AG04450 (cell line): ENCODE data around the gene RCN1. TPM values are rescaled to one million over a fixed set of nuclear protein-coding genes. Genes with fewer than 3 reads are reported as not detected.
"Not testable (repeated sequence)": the region's sequence is repeated elsewhere in the genome, so short reads cannot be mapped to it uniquely, and the experiment has no call there.

ENCODE experiments used
- CTCF ChIA-PET: fragments of 300-600, 350-600 bp; formaldehyde crosslinking; extraction: SDS; loops from one replicate; lab custom pipeline; 2022; ENCODE audit warnings: antibody characterized with exemption, inconsistent platforms; lab: Charles Lee
- POLR2A ChIA-PET: fragments of 350-600 bp; formaldehyde crosslinking; extraction: SDS; loops from one replicate; lab custom pipeline; 2021; ENCODE audit warnings: antibody characterized with exemption, inconsistent platforms; lab: Yijun Ruan, JAX
- DNase-seq: peaks from one replicate; pipeline ENCODE4 v3.0.0-alpha.2; 2011; ENCODE audit warnings: low read depth, low spot score
- H3K27ac ChIP-seq: one replicate; pipeline ENCODE4 v1.5.1; 2012; ENCODE audit warnings: low read depth, low read length, control low read depth
- H3K27me3 ChIP-seq: one replicate; pipeline ENCODE4 v1.6.0; 2012; ENCODE audit warnings: low read length; ENCODE audit not compliant: control insufficient read depth, insufficient read depth
- H3K4me3 ChIP-seq: 2 replicates; pipeline ENCODE4 v1.5.1; 2011; ENCODE audit warnings: mild to moderate bottlenecking, low read depth, low read length, control low read depth
- H3K9me3 ChIP-seq: 2 replicates; pipeline ENCODE4 v1.5.1; 2012; ENCODE audit warnings: low read length; ENCODE audit not compliant: control insufficient read depth, insufficient read depth
- CTCF ChIP-seq: IDR thresholded peaks from 2 replicates; pipeline ENCODE4 v1.5.1; 2011; ENCODE audit warnings: low read depth, low read length, control low read depth, inconsistent platforms
- polyA plus RNA-seq: library from polyadenylated mRNA; depleted of rRNA; stranded (reverse); fragments of >200 nt; gene quantifications from 2 replicates; pipeline ENCODE4 v1.2.3, GENCODE V29; 2011

RCN1 gene
- polyA plus RNA-seq, 1 experiment: 448 TPM

- TF ChIP-seq CTCF: no peak
- CTCF ChIA-PET: interaction anchor here (1.2 kb wide), 1 partner anchor 13 kb away, joined by 5 read pairs; no protein-coding TSS in a partner anchor
- no peaks in the 10 kb centered on the region for H3K9me3 ChIP-seq
- H3K27ac ChIP-seq: no peak overlapping the region
- H3K4me3 ChIP-seq: no peak overlapping the region
- POLR2A ChIA-PET: interaction anchor here (1.0 kb wide), 1 partner anchor 42 kb away, joined by 3 read pairs; no protein-coding TSS in a partner anchor
- DNase-seq: no peak
- no peaks in the 10 kb centered on the region for H3K27me3 ChIP-seq
These were observed 4.0 kb downstream of the RCN1 start for GRCh38 chr11:32094923-32095322.

- POLR2A ChIA-PET: no interaction called here
- Histone ChIP-seq H3K27me3 (no peaks in the 10 kb centered on the region), H3K9me3 (no peaks in the 10 kb centered on the region), H3K27ac (no peak overlapping the region), H3K4me3 (no peak overlapping the region)
- CTCF ChIA-PET: interaction anchor here (0.7 kb wide), 1 partner anchor 91 kb away, joined by 3 read pairs; no protein-coding TSS in a partner anchor
- DNase-seq: no peak
- TF ChIP-seq CTCF: no peak
These were observed 7.4 kb downstream of the RCN1 start for GRCh38 chr11:32098142-32098903.

GRCh38 chr11:32099516-32099915, 8.6 kb downstream of the RCN1 start:
- CTCF ChIA-PET: no interaction called here
- DNase-seq: no peak
- Histone ChIP-seq H3K9me3 (no peaks in the 10 kb centered on the region), H3K27me3 (no peaks in the 10 kb centered on the region), H3K4me3 (no peak overlapping the region), H3K27ac (no peak overlapping the region)
- TF ChIP-seq CTCF: no peak
- POLR2A ChIA-PET: no interaction called here

GRCh38 chr11:32100495-32100894, 9.6 kb downstream of the RCN1 start:
- Histone ChIP-seq H3K27me3 (no peaks in the 10 kb centered on the region), H3K27ac (no peak overlapping the region), H3K9me3 (no peaks in the 10 kb centered on the region), H3K4me3 (no peak overlapping the region)
- DNase-seq: no peak
- POLR2A ChIA-PET: interaction anchor here (0.8 kb wide), 1 partner anchor 10 kb away, joined by 3 read pairs; the partner anchor contains the start of gene RCN1
- CTCF ChIA-PET: no interaction called here
- no peak for TF ChIP-seq CTCF

GRCh38 chr11:32101791-32102190, 10.9 kb downstream of the RCN1 start:
- ChIA-PET CTCF (interaction anchor here (1.3 kb wide), 2 partner anchors 30 to 49 kb away, joined by 3 to 5 read pairs; no protein-coding TSS in a partner anchor), POLR2A (no interaction called here)
- H3K27me3 ChIP-seq: no peaks in the 10 kb centered on the region
- TF ChIP-seq CTCF: no peak
- no peak overlapping the region for H3K27ac ChIP-seq
- H3K4me3 ChIP-seq: no peak overlapping the region
- no peak for DNase-seq
- H3K9me3 ChIP-seq: no peaks in the 10 kb centered on the region

GRCh38 chr11:32103121-32103719, 12.3 kb downstream of the RCN1 start:
- CTCF ChIA-PET: interaction anchor here (0.8 to 1.6 kb wide), 3 partner anchors 31 to 52 kb away, joined by 3 to 6 read pairs (median 5); no protein-coding TSS in a partner anchor
- POLR2A ChIA-PET: interaction anchor here (0.7 to 1.2 kb wide), 3 partner anchors 12 to 706 kb away, joined by 3 to 4 read pairs (median 3); partner anchors contain the start of gene RCN1
- H3K9me3 ChIP-seq, H3K27ac ChIP-seq, DNase-seq, H3K4me3 ChIP-seq, H3K27me3 ChIP-seq: not testable (repeated sequence)
